Adrenal gland (tissue), 12 donors: Measurements from ENCODE around the gene RHOBTB1. TPM values are rescaled to one million over a fixed set of nuclear protein-coding genes. Genes with fewer than 3 reads are reported as not detected.
A peak's percentile ranks its signal among the peaks of the same experiment; 100 is the strongest.

Experiments used
- DNase-seq, 7 donors: peaks; one replicate each; pipeline ENCODE4 v3.0.0-alpha.2; 2019 to 2020
- H3K27ac ChIP-seq, 5 donors: fragments of 200-600 bp; sonication (generic) in 4 of 5; 1 replicate in 3 of 5; 2 replicates in 2 of 5; pipeline versions ENCODE4 v1.5.1 to v1.8.0; 2016 to 2020; ENCODE audit warnings: mild to moderate bottlenecking in 1 of 5
- H3K27me3 ChIP-seq: fragments of 200-600 bp; 2 replicates; pipeline ENCODE4 v1.8.0; 2021
- H3K36me3 ChIP-seq, 2 donors: fragments of 200-600 bp; replicated peaks in 1 of 2; 1 replicate in 1 of 2; 2 replicates in 1 of 2; pipeline versions ENCODE4 v1.5.1 to v1.8.0; 2018 to 2022
- H3K4me1 ChIP-seq, 2 donors: fragments of 200-600 bp; replicated peaks in 1 of 2; 1 replicate in 1 of 2; 2 replicates in 1 of 2; pipeline versions ENCODE4 v1.5.1 to v1.8.0; 2018 to 2021
- H3K4me3 ChIP-seq, 4 donors: fragments of 200-600 bp; sonication (generic) in 3 of 4; one replicate each; pipeline ENCODE4 v1.5.1; 2016 to 2018
- H3K9me3 ChIP-seq, 3 donors: fragments of 200-600 bp; sonication (generic) in 1 of 3; replicated peaks in 1 of 3; 1 replicate in 2 of 3; 2 replicates in 1 of 3; pipeline versions ENCODE4 v1.5.1 to v1.8.0; 2016 to 2021
- POLR2A ChIP-seq, 2 donors: fragments of 450-650 bp; IDR thresholded peaks; one replicate each; pipeline ENCODE4 v1.6.1; 2017; ENCODE audit warnings: antibody characterized with exemption in 2 of 2, mild to moderate bottlenecking in 2 of 2, moderate library complexity in 1 of 2
- WGBS, 4 donors: extraction: QIAGEN DNeasy Blood & Tissue Kit in 2 of 4; methylation state at CpG; one replicate each; pipeline versions ENCODE4 v1.1.5 to v1.1.7; 2013 to 2017; 5-methylcytosine and 5-hydroxymethylcytosine counted together
- intact Hi-C, 2 donors: fragments of 100-400 bp; cut with DNase I; formaldehyde crosslinking; loops; one replicate each; pipeline versions ENCODE4 v1.14.1 to v1.15.0; 2022 to 2023
- polyA plus RNA-seq, 3 donors: library from polyadenylated mRNA; stranded (reverse); fragments of 200-250 nt in 2 of 3; fragments of 350-450 nt in 1 of 3; fragmentation: Illumina TruSeq in 1 of 3; extraction: RNeasy Lipid Tissue Mini Kit (QIAGEN cat#74804) in 1 of 3; gene quantifications; one replicate each; pipeline ENCODE4 v1.2.3, GENCODE V29; 2013 to 2014
- total RNA-seq, 9 donors: library from RNA; depleted of rRNA in 4 of 9; stranded (reverse); fragments of >200 nt in 4 of 9; fragments of 120-200 nt in 1 of 9; fragmentation: NEBNext Ultra II Directional in 1 of 9; extraction: Animal tissue kit (Norgen Biotek cat#: 25700) in 1 of 9; gene quantifications; one replicate each; pipeline versions ENCODE4 v1.1.0 to v1.2.4, GENCODE V29; 2013 to 2023
- TF ChIP-seq, protein P1 (sequence below), 6 experiments: fragments of 450-650 bp in 4 of 6; fragments of 200-600 bp in 2 of 6; sonication (generic) in 1 of 6; IDR thresholded peaks; 1 replicate in 5 of 6; 2 replicates in 1 of 6; pipeline versions ENCODE4 v1.5.1 to v1.8.0; 2016 to 2021; ENCODE audit warnings: antibody characterized with exemption in 6 of 6, mild to moderate bottlenecking in 2 of 6, moderate library complexity in 1 of 6
- donor health status: healthy with polysubstance abuse.
- donor health status: Bipolar disorder and iron deficiency.
- donor health status: DM: yes; HTN: yes; CAD: no.
- donor health status: DM: no; HTN: no; CAD: no.
- donor health status: DM: no; HTN: no; CAD: no.
- donor health status: DM: yes; HTN: yes; CAD: no.

RHOBTB1 gene
- total and polyA plus RNA-seq, 12 donors, result 7.9 to 122 (median 26.6) TPM

DNA sequence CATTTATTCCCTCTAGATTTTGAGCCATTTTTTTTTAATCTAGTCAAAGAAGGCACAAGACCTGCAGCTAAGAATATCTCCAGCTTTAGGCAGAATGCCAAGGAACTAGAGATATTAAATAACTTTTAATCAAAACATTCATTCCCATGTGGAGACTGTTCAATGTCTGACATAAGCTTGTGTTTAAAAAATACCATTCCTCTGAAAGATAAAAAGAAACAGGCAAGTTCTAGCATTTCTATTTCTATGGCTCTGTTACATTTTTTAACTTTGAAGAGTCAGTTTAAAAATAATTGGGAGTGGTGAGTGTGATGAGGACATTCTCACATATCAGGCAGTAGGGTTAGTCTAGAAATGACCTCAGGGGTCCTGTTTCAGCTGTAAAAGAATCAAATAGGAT lies 48.0 kb downstream of the RHOBTB1 start:
- peak overlapping the region in 3 of 5 donors; percentile 36 to 53 (median 49) for H3K27ac ChIP-seq
- intact Hi-C loops, result no loop called here
- H3K9me3 ChIP-seq, result no peaks in the 10 kb centered on the region
- H3K27me3 ChIP-seq, result no peaks in the 10 kb centered on the region
- peaks cover 19 to 22% of the 10 kb centered on the region in 2 donors for H3K4me1 ChIP-seq
- DNase-seq, result no peak
- no peak overlapping the region for H3K4me3 ChIP-seq
- H3K36me3 ChIP-seq, result no peaks in the 10 kb centered on the region
- TF ChIP-seq, protein P1, sequence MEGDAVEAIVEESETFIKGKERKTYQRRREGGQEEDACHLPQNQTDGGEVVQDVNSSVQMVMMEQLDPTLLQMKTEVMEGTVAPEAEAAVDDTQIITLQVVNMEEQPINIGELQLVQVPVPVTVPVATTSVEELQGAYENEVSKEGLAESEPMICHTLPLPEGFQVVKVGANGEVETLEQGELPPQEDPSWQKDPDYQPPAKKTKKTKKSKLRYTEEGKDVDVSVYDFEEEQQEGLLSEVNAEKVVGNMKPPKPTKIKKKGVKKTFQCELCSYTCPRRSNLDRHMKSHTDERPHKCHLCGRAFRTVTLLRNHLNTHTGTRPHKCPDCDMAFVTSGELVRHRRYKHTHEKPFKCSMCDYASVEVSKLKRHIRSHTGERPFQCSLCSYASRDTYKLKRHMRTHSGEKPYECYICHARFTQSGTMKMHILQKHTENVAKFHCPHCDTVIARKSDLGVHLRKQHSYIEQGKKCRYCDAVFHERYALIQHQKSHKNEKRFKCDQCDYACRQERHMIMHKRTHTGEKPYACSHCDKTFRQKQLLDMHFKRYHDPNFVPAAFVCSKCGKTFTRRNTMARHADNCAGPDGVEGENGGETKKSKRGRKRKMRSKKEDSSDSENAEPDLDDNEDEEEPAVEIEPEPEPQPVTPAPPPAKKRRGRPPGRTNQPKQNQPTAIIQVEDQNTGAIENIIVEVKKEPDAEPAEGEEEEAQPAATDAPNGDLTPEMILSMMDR (IDR thresholded peaks at IDR 0.05), result no peak
- TF ChIP-seq POLR2A (IDR thresholded peaks at IDR 0.05), result no peak

DNA sequence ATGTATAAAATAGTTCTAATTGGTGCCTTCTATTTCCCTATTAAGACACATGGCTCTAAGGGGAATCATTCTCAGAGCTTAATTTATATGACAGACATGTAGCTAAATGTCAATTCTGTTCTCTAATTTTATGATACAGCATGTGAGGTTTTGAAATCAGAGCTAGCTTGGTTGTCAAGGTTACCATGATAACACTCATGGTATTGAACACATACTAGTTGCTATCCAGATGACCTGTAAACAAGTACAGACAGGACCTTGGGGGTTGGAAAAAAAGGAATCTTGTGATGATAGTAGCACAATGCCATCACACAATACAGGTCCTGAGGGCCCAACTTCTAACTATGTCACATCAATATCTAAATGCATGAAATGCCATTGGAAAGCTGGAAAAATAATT lies 49.2 kb downstream of the RHOBTB1 start:
- H3K4me3 ChIP-seq, result no peak overlapping the region
- TF ChIP-seq, protein P1 (IDR thresholded peaks at IDR 0.05), result no peak
- no peak for TF ChIP-seq POLR2A (IDR thresholded peaks at IDR 0.05)
- intact Hi-C loops, result no loop called here
- H3K9me3 ChIP-seq, result no peaks in the 10 kb centered on the region
- H3K36me3 ChIP-seq, result no peaks in the 10 kb centered on the region
- peaks cover 19 to 21% of the 10 kb centered on the region in 2 donors for H3K4me1 ChIP-seq
- H3K27ac ChIP-seq, result no peak overlapping the region
- H3K27me3 ChIP-seq, result no peaks in the 10 kb centered on the region
- DNase-seq, result no peak

DNA sequence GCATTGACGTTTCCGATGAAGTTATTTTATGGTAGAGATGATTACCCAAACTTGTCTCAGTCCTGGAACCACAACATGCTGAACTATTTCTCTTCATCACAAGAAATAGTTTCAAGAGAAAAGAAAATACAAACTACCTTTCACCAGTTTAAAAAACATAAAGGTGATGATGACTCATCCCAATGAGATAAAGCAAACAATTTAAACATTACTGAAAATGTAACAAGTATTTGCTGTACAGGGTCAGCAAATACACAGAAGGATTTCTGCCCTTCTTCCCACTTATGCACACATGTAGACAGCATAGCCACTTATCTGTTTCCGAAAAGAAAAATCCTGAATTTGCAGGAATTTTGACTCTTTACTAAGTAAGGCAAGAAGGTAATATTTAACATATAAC lies 50.8 kb downstream of the RHOBTB1 start:
- intact Hi-C loops, result no loop called here
- peaks cover 0 to 5% of the 10 kb centered on the region in 2 donors for H3K36me3 ChIP-seq
- H3K27me3 ChIP-seq, result no peaks in the 10 kb centered on the region
- H3K9me3 ChIP-seq, result no peaks in the 10 kb centered on the region
- WGBS, 4 donors, result 95 to 98% (median 96%) methylated on average over 3 of the region's 3 CpGs
- no peak for DNase-seq
- no peak for TF ChIP-seq POLR2A (IDR thresholded peaks at IDR 0.05)
- TF ChIP-seq, protein P1 (IDR thresholded peaks at IDR 0.05), result no peak
- no peak overlapping the region for H3K4me3 ChIP-seq
- peaks cover 19 to 21% of the 10 kb centered on the region in 2 donors for H3K4me1 ChIP-seq
- H3K27ac ChIP-seq, result no peak overlapping the region

DNA sequence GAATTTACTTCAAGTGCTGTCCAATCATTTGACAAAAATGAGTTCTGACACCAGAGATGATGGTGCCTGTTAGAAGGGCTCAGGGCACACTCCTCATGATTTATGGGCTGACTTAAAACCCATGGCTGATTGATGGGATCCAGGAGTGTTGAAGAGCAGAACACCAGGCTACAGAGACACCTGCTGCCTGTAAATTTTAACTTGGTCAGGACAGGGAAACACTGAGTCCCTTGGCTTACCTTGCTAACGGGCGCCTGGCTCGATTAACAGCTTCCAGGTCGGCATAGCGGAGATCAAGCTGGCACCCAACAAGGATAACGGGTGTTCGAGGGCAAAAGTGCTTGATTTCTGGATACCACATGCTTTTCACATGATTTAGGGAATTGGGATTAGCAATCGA lies 51.4 kb downstream of the RHOBTB1 start:
- no peak overlapping the region for H3K27ac ChIP-seq
- H3K27me3 ChIP-seq, result no peaks in the 10 kb centered on the region
- TF ChIP-seq POLR2A (IDR thresholded peaks at IDR 0.05), result no peak
- TF ChIP-seq, protein P1 (IDR thresholded peaks at IDR 0.05), result no peak
- intact Hi-C loops, result no loop called here
- H3K9me3 ChIP-seq, result no peaks in the 10 kb centered on the region
- WGBS, 4 donors, result 94 to 97% (median 95%) methylated on average over 8 of the region's 8 CpGs
- H3K4me3 ChIP-seq, result no peak overlapping the region
- DNase-seq, result no peak
- H3K4me1 ChIP-seq, result peaks cover 19 to 21% of the 10 kb centered on the region in 2 donors
- H3K36me3 ChIP-seq, result peaks cover 0 to 8% of the 10 kb centered on the region in 2 donors
